Measurements from ENCODE around the gene ZNF787.
A peak's percentile ranks its signal among the peaks of the same experiment; 100 is the strongest.
"Not testable (repeated sequence)": the region's sequence is repeated elsewhere in the genome, so short reads cannot be mapped to it uniquely, and the experiment has no call there.

Gene ZNF787

DNA sequence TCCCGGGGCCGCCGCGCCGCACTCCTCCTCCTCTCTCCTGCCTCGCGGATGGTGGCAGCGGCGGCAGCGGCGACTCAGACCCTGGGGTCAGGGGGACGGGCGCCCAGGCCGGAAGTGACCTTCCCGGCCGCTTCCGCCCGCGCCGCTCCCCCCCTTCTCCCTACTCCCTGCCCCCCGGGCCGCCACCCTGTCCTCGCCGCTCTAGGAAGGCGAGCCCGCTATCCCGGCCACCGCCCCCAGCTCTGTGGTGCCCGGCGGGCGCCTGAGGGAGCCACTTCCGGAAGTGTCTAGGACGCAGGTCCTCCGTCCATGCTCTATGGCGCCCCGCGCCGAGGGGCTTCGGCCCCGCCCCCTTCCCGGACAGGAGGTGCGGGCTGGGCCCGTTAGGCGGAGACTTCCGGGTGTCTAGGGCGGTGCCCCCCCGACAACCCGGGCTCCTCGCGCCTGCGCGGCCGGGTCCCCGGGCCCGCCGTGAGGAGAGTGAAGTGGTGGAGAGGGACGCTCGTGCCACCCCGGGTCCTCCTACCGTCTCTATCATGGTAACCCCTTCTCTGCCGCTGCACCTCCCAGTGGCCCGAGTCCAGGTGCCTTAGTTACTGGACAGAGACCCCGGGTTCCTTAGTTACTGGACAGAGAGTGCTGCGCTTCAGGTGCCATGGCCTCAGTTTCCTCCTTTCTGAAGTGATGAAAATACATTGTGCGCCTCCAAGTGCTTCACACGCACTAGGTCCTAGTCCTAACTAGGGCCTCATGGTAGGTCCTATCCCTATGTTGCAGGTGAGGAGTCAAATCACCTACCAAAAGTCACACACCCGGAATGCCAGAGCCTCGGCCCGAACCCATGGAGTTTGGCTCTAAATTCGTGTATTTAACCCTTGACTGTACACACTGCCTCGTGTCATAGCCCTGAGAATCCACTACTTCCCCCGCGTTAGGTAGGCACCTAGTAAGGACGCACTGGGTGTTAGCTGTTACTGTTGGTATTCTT, at the start of gene ZNF787:
Gene ZNF787, minus strand, starts transcription at position 116 of the 988 bp plus-strand sequence. CDS start 18,078 bp downstream, outside the sequence.
- DNase-seq (ENCODE audit: low read depth in 1 of 2, low spot score in 1 of 2): peak; percentile 96 to 98

DNA sequence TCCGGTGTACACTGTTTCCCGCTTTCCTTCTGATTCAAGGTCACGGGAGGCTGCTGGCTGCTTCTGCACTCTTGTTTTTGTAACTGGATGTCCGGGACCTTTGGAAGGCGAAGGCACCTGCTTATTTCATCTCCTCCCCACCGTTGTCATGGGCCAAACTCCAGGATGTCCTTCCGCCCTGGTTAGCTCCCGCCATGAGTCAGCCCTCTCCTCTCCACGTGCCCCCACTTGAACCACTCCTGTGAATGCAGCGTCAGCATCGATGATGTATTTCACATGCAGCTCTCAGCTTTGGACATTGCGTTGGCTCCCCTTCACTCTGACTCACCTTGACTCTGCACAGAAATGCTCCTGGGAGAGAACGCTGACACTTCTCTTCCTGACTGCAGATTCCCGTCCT, 49.2 kb upstream of the ZNF787 start:
- DNase-seq (ENCODE audit: low read depth in 1 of 2, low spot score in 1 of 2): no peak

DNA sequence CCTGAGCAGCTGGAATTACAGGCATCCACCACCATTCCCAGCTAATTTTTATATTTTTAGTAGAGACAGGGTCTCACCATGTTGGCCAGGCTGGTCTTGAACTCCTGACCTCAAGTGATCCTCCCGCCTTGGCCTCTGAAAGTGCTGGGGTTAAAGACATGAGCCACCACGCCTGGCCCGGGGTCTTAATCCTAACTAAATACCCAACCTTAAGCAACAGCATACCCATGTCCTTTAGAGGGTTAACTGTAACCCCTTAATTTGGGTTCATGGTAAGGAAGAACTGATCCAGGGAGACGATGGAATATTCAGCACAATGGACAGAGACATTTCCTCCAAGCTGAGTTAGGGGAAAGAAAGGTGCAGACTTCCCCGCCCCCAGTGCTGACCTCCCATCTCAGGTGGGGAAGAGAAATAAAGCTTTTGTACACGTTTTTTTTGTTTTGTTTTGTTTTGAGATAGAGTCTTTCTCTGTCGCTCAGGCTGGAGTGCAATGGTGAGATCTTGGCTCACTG, 46.0 kb upstream of the ZNF787 start:
- no peak for DNase-seq (ENCODE audit: low read depth in 1 of 2, low spot score in 1 of 2)

DNA sequence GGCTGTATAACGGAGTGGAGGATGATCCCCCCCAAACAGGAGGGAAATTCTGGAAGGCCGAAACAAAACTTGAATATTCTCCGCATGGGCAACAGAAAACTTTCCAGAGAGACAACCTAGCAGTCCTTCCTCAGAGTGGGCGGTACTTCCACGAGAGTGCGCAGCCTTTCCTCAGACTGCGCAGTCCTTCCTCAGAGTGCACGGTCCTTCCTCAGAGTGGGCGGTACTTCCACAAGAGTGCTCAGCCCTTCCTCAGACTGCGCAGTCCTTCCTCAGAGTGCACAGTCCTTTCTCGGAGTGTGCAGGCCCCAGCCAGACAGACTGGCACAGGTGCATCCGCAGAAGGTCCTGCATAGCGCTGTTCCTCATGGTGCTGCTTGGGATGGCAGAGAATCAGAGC, 42.0 kb upstream of the ZNF787 start:
- no peak for DNase-seq (ENCODE audit: low read depth in 1 of 2, low spot score in 1 of 2)

DNA sequence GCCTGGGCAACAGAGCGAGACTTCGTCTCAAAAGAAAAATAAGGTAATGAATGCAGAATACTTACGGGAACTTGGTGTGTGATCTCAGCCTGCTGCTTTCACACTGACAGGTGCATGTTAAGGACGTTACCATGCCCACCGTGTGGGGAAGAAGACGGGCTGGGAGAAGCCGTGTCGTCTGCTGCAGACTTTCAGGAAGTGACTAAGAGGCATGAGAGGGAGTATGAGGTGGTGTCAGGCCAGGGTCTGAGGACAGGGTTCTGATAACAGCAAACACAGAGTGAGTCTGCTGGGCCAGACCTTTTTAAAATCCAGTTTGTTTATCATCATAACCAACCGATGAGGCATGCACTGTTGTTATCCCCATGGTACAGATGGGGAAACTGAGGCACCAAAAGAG, 41.2 kb upstream of the ZNF787 start:
- DNase-seq (ENCODE audit: low read depth in 1 of 2, low spot score in 1 of 2): no peak

DNA sequence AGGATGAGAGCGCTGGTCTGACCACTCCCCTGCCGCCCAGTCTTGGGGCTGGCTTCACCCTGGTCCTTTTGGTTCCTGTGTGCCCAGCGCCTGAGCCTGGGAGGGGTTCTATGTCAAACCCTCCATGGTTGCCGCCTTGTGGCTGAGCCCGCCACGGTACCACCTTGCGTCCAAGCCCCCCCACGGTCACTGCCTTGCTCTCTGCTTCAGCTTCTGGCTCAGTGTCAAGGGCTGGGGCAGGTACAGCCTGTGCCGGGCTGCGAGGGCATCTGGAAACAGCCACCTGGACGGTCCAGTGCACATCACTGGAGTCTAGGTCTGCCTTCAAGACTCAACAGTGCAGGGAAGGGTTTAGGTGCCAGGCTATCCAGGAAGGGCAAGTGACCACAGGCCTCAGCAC, 40.4 kb upstream of the ZNF787 start:
- DNase-seq (ENCODE audit: low read depth in 1 of 2, low spot score in 1 of 2): no peak

DNA sequence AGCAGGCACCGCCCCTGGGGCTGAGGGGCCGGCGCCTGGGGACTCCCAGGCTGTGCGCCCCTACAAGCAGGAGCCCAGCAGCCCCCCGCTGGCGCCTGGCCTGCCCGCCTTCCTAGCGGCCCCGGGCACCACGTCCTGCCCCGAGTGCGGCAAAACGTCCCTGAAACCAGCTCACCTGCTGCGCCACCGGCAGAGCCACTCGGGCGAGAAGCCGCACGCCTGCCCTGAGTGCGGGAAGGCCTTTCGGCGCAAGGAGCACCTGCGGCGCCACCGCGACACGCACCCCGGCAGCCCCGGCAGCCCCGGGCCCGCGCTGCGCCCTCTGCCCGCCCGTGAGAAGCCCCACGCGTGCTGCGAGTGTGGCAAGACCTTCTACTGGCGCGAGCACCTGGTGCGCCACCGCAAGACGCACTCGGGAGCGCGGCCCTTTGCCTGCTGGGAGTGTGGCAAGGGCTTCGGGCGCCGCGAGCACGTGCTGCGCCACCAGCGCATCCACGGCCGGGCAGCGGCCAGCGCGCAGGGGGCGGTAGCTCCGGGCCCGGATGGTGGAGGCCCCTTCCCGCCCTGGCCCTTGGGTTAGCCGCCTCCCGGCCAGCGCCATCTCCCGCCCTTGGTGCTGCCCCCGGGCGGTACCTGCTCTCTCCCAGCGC, 38.7 kb upstream of the ZNF787 start:
- no peak for DNase-seq (ENCODE audit: low read depth in 1 of 2, low spot score in 1 of 2)

DNA sequence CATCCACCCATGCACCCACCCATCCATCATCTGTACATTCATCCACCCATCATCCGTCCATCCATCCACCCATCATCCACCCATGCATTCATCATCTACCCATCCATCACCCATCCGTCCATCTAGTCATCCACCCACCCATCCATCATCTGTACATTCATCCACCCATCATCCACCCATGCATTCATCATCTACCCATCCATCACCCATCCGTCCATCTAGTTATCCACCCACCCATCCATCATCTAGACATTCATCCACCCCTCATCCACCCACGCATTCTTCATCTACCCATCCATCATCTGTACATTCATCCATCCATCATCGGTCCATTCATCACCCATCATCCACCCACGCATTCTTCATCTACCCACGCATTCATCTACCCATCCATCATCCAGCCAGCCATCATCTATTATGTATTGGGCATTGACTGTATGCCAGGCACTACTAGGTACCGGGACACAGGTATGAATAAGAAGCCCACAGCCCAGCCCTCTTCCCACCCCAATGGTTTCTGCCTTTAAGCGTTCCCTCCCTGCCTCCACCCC, 38.0 kb upstream of the ZNF787 start:
- no peak for DNase-seq (ENCODE audit: low read depth in 1 of 2, low spot score in 1 of 2)

DNA sequence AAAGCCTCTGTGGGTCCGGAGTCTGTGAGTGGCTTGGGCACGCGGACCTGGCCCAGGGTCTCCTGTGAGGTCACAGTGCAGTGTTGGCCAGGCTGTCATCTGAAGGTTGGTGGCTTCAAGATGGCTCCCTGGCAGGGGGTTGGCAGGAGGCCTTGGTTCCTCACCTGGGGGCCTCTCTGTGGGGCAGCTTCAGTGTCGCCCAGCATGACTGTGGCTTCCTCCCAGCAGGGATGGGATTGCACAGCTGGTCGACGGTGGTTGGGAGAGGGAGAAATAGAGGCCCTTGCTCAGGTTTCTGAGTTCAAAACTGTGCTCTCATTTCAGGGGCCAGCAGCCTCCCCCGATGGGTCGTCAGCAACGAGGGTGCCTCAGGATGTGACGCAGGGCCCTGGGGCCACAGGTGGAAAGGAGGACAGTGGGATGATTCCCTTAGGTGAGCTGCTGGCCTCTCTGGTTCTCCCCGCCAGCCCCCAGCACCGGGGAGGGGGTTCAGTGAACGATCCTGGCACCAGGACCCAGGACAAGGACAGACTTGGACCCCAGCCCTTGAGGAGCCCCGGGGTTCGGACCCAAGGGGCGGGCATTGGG, 37.2 kb upstream of the ZNF787 start:
- no peak for DNase-seq (ENCODE audit: low read depth in 1 of 2, low spot score in 1 of 2)

DNA sequence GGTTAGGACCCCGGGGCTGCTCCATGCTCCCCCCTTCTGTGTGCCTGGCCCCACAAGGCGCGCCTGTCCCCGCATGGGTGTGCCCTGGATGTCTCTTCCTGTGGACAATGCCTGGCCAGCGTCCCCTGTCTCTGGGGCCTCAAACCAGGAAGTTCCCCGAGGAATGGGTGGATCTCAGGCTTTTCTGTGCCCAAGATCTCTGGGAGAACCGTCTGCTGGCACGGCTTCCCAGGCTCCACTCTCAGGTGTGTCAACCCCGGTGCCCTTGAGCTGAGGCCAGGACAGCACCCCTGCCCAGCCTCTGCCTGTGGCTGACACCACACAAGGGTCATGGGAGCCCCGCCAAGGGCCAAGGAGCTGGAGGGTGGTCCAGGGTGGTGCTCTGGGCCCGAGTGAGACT, 35.7 kb upstream of the ZNF787 start:
- DNase-seq (ENCODE audit: low read depth in 1 of 2, low spot score in 1 of 2): no peak

DNA sequence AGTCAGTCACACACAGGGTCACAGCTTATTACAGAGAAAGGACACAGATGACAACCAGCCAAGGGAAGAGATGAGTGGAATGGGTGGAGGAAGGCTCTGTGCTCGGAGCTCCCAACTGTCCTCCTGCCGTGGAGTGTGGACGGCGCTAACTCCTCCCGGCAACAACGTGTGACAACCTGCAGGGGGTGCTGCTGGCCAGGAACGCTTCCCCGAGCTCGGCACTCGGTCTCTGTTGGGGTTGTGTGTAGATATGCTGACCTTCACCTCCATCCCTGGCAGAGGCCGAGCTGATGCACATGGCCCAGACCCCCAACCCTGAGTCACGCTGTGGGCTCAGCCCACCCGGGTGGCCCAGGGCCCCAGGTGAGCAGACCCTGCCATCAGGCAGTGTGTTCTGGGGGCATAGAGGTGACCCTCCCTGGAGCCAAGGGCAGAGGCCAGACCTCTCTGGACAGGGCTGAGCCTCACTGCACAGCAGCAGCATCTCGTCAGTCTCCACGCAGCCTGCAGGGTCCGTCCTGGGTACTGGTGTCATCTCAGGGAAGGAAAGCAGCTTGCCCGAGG, 34.1 kb upstream of the ZNF787 start:
- no peak for DNase-seq (ENCODE audit: low read depth in 1 of 2, low spot score in 1 of 2)

DNA sequence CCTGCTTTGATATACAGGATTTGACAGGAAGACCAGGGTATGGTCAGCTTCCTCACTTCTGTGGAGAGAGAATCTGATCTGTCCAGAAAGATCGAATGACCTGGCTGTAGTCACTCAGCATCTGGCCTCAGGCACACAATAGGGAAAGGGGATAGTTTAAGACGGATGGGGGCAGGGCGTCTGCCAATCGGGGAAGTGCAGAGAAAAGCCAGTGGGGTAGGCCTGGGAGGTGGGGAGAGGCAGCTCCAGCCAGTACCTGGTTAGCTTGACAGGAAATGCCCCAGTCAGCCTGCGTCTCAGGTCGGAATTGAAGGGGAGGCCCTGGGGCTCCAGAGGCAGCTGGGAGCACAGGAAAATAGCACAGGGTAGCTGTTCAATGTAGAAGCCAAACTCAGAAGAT, 32.4 kb upstream of the ZNF787 start:
- DNase-seq (ENCODE audit: low read depth in 1 of 2, low spot score in 1 of 2): no peak

DNA sequence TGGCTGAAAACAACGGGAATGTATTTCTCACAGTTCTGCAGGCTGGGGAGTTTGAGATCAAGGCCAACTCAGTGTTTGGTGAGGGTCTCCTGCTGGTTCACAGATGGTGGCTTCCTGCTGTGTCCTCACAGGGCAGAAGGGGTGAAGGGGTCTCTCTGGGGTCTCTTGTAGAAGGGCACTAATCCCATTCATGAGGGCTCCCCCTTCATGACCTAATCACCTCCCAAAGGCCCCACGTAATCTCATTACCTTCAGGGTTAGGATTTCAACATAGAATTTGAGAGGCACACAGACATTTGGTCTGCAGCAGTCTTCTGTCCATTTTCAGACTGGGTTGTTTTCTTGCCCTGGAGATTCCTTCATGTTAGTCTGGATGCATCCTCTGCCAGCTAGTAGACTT, 31.5 kb upstream of the ZNF787 start:
- DNase-seq (ENCODE audit: low read depth in 1 of 2, low spot score in 1 of 2): no peak

DNA sequence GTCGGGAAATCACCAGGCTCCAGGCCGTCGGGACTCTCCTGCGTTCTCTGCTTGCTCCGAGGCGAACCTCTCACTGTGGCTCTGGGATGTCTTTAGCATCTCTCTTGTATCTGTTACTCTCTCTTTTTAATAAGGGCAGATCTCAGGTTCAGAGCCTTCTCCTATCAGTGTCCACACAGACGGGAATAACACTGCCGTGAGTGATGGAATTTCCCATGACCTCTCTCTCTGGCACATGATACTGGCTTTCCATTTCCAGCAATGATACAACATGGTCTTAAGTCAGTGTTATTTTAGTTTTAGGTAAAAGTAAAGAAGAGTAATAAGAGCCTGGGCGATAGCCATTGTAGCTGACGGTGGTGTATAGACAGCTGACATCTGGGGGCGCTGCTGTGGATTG, 29.3 kb upstream of the ZNF787 start:
- DNase-seq (ENCODE audit: low read depth in 1 of 2, low spot score in 1 of 2): no peak

DNA sequence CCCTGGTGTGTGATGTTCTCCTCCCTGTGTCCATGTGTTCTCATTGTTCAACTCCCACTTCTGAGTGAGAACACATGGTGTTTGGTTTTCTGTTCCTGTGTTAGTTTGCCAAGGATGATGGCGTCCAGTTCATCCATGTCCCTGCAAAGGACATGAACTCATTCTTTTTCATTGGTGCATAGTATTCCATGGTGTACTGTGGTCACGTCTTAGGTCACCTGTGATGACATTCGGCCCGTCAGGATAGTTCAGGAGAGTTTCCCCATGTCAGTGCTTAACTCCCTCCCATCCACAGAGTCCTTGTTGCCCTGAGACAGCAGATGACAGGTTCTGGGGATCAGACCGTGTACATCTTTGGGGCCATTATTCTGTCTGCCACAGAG, 28.6 kb upstream of the ZNF787 start:
- DNase-seq (ENCODE audit: low read depth in 1 of 2, low spot score in 1 of 2): no peak

DNA sequence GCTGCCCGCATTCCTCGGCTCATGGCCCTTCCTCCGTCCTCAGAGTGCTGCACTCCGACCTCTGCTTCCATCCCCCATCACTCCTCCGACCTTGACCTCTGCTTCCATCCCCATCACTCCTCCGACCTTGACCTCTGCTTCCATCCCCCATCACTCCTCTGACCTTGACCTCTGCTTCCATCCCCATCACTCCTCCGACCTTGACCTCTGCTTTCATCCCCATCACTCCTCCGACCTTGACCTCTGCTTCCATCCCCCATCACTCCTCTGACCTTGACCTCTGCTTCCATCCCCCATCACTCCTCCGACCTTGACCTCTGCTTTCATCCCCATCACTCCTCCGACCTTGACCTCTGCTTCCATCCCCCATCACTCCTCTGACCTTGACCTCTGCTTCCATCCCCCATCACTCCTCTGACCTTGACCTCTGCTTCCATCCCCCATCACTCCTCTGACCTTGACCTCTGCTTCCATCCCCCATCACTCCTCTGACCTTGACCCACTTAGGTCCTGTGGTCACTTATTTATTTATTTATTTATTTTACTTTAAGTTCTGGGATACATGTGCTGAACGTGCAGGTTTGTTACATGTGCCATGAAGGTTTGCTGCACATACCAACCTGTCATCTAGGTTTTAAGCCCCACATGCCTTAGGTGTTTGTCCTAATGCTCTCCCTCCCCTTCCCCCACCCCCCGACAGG, 28.0 kb upstream of the ZNF787 start:
- DNase-seq (ENCODE audit: low read depth in 1 of 2, low spot score in 1 of 2): not testable (repeated sequence)

DNA sequence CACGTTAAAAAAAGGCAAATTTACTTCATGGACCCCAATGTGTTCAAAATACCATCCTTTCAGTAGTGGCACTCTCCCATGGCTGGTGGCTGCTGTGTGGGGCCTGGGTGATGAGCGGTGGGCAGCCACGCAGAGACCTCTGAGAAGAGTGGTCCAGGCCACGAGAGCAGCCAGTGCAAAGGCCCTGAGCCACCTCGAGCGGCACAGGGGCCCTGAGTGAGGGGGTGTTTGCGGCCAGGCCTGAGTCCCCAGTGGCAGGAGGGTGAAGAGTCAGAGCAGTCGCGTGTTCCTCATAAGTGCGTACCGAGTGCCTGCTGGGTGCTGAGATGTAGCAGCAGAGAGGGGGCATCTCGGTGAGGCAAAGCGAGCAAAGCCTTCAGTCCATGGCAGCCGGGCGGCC, 27.0 kb upstream of the ZNF787 start:
- no peak for DNase-seq (ENCODE audit: low read depth in 1 of 2, low spot score in 1 of 2)

DNA sequence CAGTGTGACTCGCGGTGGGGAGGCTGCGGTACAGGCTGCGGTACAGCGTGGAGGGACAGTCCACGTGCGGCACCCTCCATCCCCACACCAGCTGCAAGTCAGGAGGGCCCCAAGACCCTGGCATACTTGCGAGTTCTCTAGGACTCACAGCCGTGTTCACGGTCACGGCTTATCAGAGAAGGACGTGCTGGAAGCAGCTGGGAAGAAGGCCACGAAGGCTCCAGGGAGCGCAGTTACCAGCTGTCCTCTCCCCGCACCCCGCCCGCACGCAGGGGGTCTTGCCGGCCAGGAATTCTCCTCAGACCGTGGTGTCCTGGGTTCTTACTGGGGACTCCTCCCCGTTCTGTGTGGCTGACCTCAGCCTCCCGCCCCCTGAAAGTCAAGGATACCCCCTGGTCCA, 26.2 kb upstream of the ZNF787 start:
- no peak for DNase-seq (ENCODE audit: low read depth in 1 of 2, low spot score in 1 of 2)

DNA sequence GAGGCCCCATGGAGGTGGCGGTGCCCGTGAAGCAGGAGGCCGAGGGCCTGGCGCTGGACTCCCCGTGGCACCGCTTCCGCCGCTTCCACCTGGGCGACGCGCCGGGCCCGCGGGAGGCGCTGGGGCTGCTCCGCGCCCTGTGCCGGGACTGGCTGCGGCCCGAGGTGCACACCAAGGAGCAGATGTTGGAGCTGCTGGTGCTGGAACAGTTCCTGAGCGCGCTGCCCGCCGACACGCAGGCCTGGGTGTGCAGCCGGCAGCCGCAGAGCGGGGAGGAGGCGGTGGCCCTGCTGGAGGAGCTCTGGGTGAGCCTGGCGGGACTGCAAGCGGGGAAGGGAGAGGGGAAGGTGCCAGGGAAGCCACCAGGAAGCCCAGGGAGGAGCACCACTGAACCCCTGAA, 25.8 kb upstream of the ZNF787 start:
- DNase-seq (ENCODE audit: low read depth in 1 of 2, low spot score in 1 of 2): no peak

DNA sequence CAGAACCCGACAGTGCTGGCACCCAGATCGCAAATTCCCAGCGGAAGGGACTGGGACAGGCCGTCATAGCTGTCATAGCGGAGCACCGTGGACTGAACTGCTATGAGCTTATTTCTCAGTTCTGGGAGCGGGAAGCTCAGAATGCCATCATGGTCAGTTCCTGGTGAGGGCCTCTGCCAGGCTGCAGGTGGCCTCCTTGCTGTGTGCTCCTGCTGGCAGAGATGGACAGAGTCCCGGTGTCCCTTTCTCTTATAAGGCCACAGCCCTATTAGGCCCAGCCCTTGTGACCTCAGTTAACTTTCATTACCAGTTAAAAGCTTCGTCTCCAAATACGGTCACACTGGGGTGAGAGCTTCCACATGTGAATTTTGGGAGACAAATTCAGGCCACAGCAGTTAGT, 24.6 kb upstream of the ZNF787 start:
- no peak for DNase-seq (ENCODE audit: low read depth in 1 of 2, low spot score in 1 of 2)

DNA sequence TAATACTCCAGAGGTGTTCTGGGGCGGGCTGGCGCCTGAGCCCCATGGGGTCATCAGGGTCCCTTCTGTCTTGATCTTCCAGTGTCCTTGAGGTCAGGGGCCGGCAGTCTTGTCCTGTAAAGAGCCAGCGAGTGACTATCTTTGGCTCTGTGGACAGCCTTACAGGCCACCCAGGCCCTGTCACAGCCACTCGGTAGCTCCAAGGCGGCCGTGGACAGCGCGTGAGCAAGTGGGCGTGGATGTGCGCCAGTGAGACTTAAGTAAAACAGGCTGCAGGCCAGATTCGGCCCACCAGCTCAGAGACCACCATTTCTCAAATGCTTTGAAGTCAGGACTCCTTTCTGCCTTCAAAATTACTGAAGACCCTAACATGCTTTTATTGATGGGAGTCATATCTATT, 23.7 kb upstream of the ZNF787 start:
- DNase-seq (ENCODE audit: low read depth in 1 of 2, low spot score in 1 of 2): no peak
